ENCODE results near the gene CYP2W1.
A peak's percentile ranks its signal among the peaks of the same experiment; 100 is the strongest.

The CYP2W1 gene

GRCh38 chr7:1024876-1025742 is 42.1 kb downstream of the CYP2W1 start:
- no peaks in the 10 kb centered on the region for H3K27me3 ChIP-seq (ENCODE audit: control insufficient read depth, insufficient read depth, low read length)
- H3K36me3 ChIP-seq (ENCODE audit: control insufficient read depth, insufficient read depth, low read length): no peaks in the 10 kb centered on the region
- no peak overlapping the region for H3K4me3 ChIP-seq (ENCODE audit: low read length)
- no peak overlapping the region for H3K9ac ChIP-seq (ENCODE audit: low read length)
- H3K27ac ChIP-seq (ENCODE audit: low read depth, low read length): no peak overlapping the region
- peaks cover 15% of the 10 kb centered on the region for H3K4me1 ChIP-seq (ENCODE audit: control insufficient read depth, insufficient read depth, low read length)

GRCh38 chr7:1025743-1026581 is 43.0 kb downstream of the CYP2W1 start:
- no peaks in the 10 kb centered on the region for H3K27me3 ChIP-seq (ENCODE audit: control insufficient read depth, insufficient read depth, low read length)
- no peak overlapping the region for H3K9ac ChIP-seq (ENCODE audit: low read length)
- H3K27ac ChIP-seq (ENCODE audit: low read depth, low read length): no peak overlapping the region
- no peak overlapping the region for H3K4me3 ChIP-seq (ENCODE audit: low read length)
- H3K4me1 ChIP-seq (ENCODE audit: control insufficient read depth, insufficient read depth, low read length): peaks cover 15% of the 10 kb centered on the region
- H3K36me3 ChIP-seq (ENCODE audit: control insufficient read depth, insufficient read depth, low read length): no peaks in the 10 kb centered on the region

GRCh38 chr7:1026721-1027161 is 43.8 kb downstream of the CYP2W1 start:
- Histone ChIP-seq H3K27me3 (ENCODE audit: control insufficient read depth, insufficient read depth, low read length) (no peaks in the 10 kb centered on the region), H3K36me3 (ENCODE audit: control insufficient read depth, insufficient read depth, low read length) (no peaks in the 10 kb centered on the region), H3K4me1 (ENCODE audit: control insufficient read depth, insufficient read depth, low read length) (peaks cover 15% of the 10 kb centered on the region), H3K9ac (ENCODE audit: low read length) (no peak overlapping the region), H3K27ac (ENCODE audit: low read depth, low read length) (peak overlapping the region; percentile 95), H3K4me3 (ENCODE audit: low read length) (peak overlapping the region; percentile 80)

DNA sequence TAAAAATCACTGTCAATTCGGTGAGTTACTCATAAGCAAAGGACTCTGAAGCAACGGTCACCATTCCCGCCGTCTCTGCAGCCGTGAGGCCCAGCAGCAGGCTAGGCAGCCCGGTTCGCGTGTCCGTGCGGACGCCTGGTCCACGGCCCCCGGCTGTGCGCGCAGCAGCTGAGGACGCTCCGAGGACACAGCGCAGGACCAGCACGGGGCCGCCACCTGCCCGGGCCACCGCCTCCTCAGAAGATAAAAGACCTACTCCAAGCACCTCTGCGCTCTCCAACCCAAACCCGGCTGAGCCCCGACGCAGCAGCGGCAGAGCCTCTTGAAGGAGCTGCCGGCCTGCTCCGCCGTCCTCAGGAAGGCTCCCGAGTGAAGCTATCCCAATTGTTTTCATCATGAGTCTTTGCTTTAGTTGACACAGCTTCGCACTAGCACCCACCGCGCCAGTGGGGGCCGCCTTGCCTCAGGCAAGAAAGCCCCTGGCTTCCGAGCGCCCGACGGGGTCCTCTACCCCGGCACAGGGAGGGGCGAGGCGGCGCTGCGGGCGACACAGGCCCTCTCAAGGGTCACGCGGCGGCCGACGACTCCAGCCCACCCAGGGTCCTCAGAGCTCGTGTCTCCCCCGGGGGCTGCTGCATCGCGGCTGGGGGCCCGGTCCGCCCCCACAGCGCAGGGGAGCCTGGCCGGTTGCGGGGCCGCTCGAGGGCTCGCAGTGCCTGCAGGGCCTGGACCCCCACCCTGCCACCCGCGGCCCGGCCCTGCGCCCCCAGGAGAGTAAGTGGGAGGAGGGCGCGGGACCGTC is 44.5 kb downstream of the CYP2W1 start:
- peak overlapping the region; percentile 30 for H3K9ac ChIP-seq (ENCODE audit: low read length)
- no peaks in the 10 kb centered on the region for H3K27me3 ChIP-seq (ENCODE audit: control insufficient read depth, insufficient read depth, low read length)
- H3K36me3 ChIP-seq (ENCODE audit: control insufficient read depth, insufficient read depth, low read length): no peaks in the 10 kb centered on the region
- H3K27ac ChIP-seq (ENCODE audit: low read depth, low read length): peak overlapping the region; percentile 95
- peaks cover 15% of the 10 kb centered on the region for H3K4me1 ChIP-seq (ENCODE audit: control insufficient read depth, insufficient read depth, low read length)
- peak overlapping the region; percentile 80 for H3K4me3 ChIP-seq (ENCODE audit: low read length)

DNA sequence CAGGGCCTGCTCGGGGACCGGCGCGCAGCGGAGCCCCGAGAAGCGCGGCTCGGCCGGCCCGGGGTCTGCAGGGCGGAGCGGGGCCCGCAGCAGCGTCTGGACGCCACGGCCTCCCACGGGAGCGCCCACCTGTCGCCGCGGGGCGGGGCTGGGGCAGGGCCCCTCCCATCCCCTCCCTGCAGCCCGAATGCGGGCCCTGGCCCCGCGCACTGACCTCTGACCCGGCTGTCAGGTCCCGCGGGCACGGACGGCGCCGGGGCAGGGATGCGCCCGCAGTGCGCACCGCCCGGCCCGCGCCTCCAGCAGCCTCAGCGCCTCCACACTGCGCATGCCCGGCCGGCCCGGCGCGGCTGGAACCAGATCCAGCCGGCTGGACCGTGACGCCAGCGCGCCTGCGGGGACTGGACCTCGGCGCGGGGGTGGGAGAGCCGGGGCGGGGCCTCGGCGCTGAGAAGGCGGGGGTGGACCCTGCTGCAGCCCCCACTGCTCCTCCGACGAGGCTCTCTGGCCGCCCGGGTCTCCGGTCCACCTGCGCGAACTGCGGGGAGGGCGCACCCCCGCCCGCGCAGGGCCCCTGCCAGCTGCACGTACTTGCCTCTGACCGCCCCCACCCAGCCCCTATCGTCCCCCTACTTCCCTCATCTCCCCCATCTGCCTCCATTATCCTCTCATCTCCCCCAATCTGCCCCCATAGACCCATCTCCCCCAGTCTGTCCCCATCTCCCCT is 45.2 kb downstream of the CYP2W1 start:
- Histone ChIP-seq H3K9ac (ENCODE audit: low read length) (peak overlapping the region; percentile 80), H3K4me3 (ENCODE audit: low read length) (peak overlapping the region; percentile 80), H3K36me3 (ENCODE audit: control insufficient read depth, insufficient read depth, low read length) (no peaks in the 10 kb centered on the region), H3K27ac (ENCODE audit: low read depth, low read length) (peak overlapping the region; percentile 95), H3K4me1 (ENCODE audit: control insufficient read depth, insufficient read depth, low read length) (peaks cover 15% of the 10 kb centered on the region), H3K27me3 (ENCODE audit: control insufficient read depth, insufficient read depth, low read length) (no peaks in the 10 kb centered on the region)

- Histone ChIP-seq H3K4me3 (ENCODE audit: low read length) (peak overlapping the region; percentile 70), H3K36me3 (ENCODE audit: control insufficient read depth, insufficient read depth, low read length) (no peaks in the 10 kb centered on the region), H3K27ac (ENCODE audit: low read depth, low read length) (peak overlapping the region; percentile 95), H3K4me1 (ENCODE audit: control insufficient read depth, insufficient read depth, low read length) (peaks cover 15% of the 10 kb centered on the region), H3K9ac (ENCODE audit: low read length) (peak overlapping the region; percentile 68), H3K27me3 (ENCODE audit: control insufficient read depth, insufficient read depth, low read length) (no peaks in the 10 kb centered on the region)
Measured at GRCh38 chr7:1028775-1029636, 46.0 kb downstream of the CYP2W1 start.

GRCh38 chr7:1029637-1030443 is 46.9 kb downstream of the CYP2W1 start:
- no peak overlapping the region for H3K4me3 ChIP-seq (ENCODE audit: low read length)
- H3K4me1 ChIP-seq (ENCODE audit: control insufficient read depth, insufficient read depth, low read length): peaks cover 15% of the 10 kb centered on the region
- no peak overlapping the region for H3K9ac ChIP-seq (ENCODE audit: low read length)
- H3K27me3 ChIP-seq (ENCODE audit: control insufficient read depth, insufficient read depth, low read length): no peaks in the 10 kb centered on the region
- no peaks in the 10 kb centered on the region for H3K36me3 ChIP-seq (ENCODE audit: control insufficient read depth, insufficient read depth, low read length)
- H3K27ac ChIP-seq (ENCODE audit: low read depth, low read length): peak overlapping the region; percentile 95

- H3K9ac ChIP-seq (ENCODE audit: low read length): no peak overlapping the region
- no peak overlapping the region for H3K27ac ChIP-seq (ENCODE audit: low read depth, low read length)
- no peaks in the 10 kb centered on the region for H3K36me3 ChIP-seq (ENCODE audit: control insufficient read depth, insufficient read depth, low read length)
- peaks cover 15% of the 10 kb centered on the region for H3K4me1 ChIP-seq (ENCODE audit: control insufficient read depth, insufficient read depth, low read length)
- no peak overlapping the region for H3K4me3 ChIP-seq (ENCODE audit: low read length)
- no peaks in the 10 kb centered on the region for H3K27me3 ChIP-seq (ENCODE audit: control insufficient read depth, insufficient read depth, low read length)
Measured at GRCh38 chr7:1030444-1031070, 47.6 kb downstream of the CYP2W1 start.

GRCh38 chr7:1031716-1032455 is 48.9 kb downstream of the CYP2W1 start:
- H3K27ac ChIP-seq (ENCODE audit: low read depth, low read length): no peak overlapping the region
- H3K4me3 ChIP-seq (ENCODE audit: low read length): no peak overlapping the region
- H3K27me3 ChIP-seq (ENCODE audit: control insufficient read depth, insufficient read depth, low read length): no peaks in the 10 kb centered on the region
- H3K36me3 ChIP-seq (ENCODE audit: control insufficient read depth, insufficient read depth, low read length): no peaks in the 10 kb centered on the region
- no peak overlapping the region for H3K9ac ChIP-seq (ENCODE audit: low read length)
- peaks cover 10% of the 10 kb centered on the region for H3K4me1 ChIP-seq (ENCODE audit: control insufficient read depth, insufficient read depth, low read length)
